H9 (cell line): ENCODE data around the gene AGBL4. TPM values are rescaled to one million over a fixed set of nuclear protein-coding genes. Genes with fewer than 3 reads are reported as not detected.

Experiments
- DNase-seq: peaks from one replicate; pipeline ENCODE4 v3.0.0-alpha.2; 2017
- H2AFZ ChIP-seq: one replicate; pipeline ENCODE4 v1.6.1; 2013; ENCODE audit warnings: mild to moderate bottlenecking, low read length, control low read depth, moderate library complexity
- H2AK5ac ChIP-seq: 2 replicates; pipeline ENCODE4 v1.6.1; 2013; ENCODE audit warnings: low read length, control low read depth, mixed read lengths; ENCODE audit not compliant: insufficient read length
- H2BK120ac ChIP-seq: one replicate; pipeline ENCODE4 v1.6.1; 2013; ENCODE audit warnings: low read depth, mild to moderate bottlenecking, low read length, control low read depth, inconsistent platforms; ENCODE audit not compliant: poor library complexity, severe bottlenecking
- H2BK12ac ChIP-seq: 2 replicates; pipeline ENCODE4 v1.6.1; 2013; ENCODE audit warnings: low read length, control low read depth, mixed read lengths, low read depth; ENCODE audit not compliant: insufficient read length
- H2BK15ac ChIP-seq: 2 replicates; pipeline ENCODE4 v1.6.1; 2013; ENCODE audit warnings: low read depth, low read length, control low read depth
- H2BK20ac ChIP-seq: one replicate; pipeline ENCODE4 v1.6.1; 2013; ENCODE audit warnings: low read depth, mild to moderate bottlenecking, low read length, control low read depth, inconsistent platforms; ENCODE audit not compliant: poor library complexity, severe bottlenecking
- H2BK5ac ChIP-seq: 2 replicates; pipeline ENCODE4 v1.6.1; 2013; ENCODE audit warnings: low read length, control low read depth, mixed read lengths; ENCODE audit not compliant: insufficient read length
- H3K14ac ChIP-seq: 2 replicates; pipeline ENCODE4 v1.6.1; 2013; ENCODE audit warnings: low read length, control low read depth; ENCODE audit not compliant: insufficient read depth
- H3K18ac ChIP-seq: 2 replicates; pipeline ENCODE4 v1.6.1; 2013; ENCODE audit warnings: low read depth, mild to moderate bottlenecking, mixed read lengths, low read length, control low read depth; ENCODE audit not compliant: insufficient read length
- H3K23ac ChIP-seq: 2 replicates; pipeline ENCODE4 v1.6.1; 2013; ENCODE audit warnings: low read length, control low read depth, mixed read lengths, low read depth; ENCODE audit not compliant: insufficient read length
- H3K23me2 ChIP-seq: 2 replicates; pipeline ENCODE4 v1.6.1; 2013; ENCODE audit warnings: low read depth, mild to moderate bottlenecking, mixed read lengths, low read length, control low read depth; ENCODE audit not compliant: insufficient read length, poor library complexity, severe bottlenecking
- H3K27ac ChIP-seq: 2 replicates; pipeline ENCODE4 v1.5.1; 2013; ENCODE audit warnings: low read length, control low read depth, mixed read lengths, low read depth; ENCODE audit not compliant: insufficient read length
- H3K27me3 ChIP-seq: 2 replicates; pipeline ENCODE4 v1.6.1; 2013; ENCODE audit warnings: low read length, control low read depth, inconsistent platforms; ENCODE audit not compliant: insufficient read depth
- H3K4ac ChIP-seq: 2 replicates; pipeline ENCODE4 v1.6.1; 2013; ENCODE audit warnings: low read depth, mild to moderate bottlenecking, control low read depth, inconsistent platforms, low read length, moderate library complexity
- H3K4me1 ChIP-seq: 2 replicates; pipeline ENCODE4 v1.6.1; 2013; ENCODE audit warnings: low read length, control low read depth, inconsistent platforms; ENCODE audit not compliant: insufficient read depth
- H3K4me2 ChIP-seq: 2 replicates; pipeline ENCODE4 v1.6.1; 2013; ENCODE audit warnings: low read length, control low read depth, mixed read lengths; ENCODE audit not compliant: insufficient read length, insufficient read depth
- H3K56ac ChIP-seq: 2 replicates; pipeline ENCODE4 v1.6.1; 2013; ENCODE audit warnings: low read depth, mild to moderate bottlenecking, mixed read lengths, low read length, control low read depth; ENCODE audit not compliant: insufficient read length
- H3K79me1 ChIP-seq: 2 replicates; pipeline ENCODE4 v1.6.1; 2013; ENCODE audit warnings: low read depth, mild to moderate bottlenecking, moderate library complexity, low read length, control low read depth, inconsistent platforms; ENCODE audit not compliant: insufficient read depth, poor library complexity, severe bottlenecking
- H3K79me2 ChIP-seq: 2 replicates; pipeline ENCODE4 v1.6.1; 2013; ENCODE audit warnings: low read length, control low read depth, inconsistent platforms; ENCODE audit not compliant: insufficient read depth
- H3K9ac ChIP-seq: 2 replicates; pipeline ENCODE4 v1.6.1; 2013; ENCODE audit warnings: low read length, control low read depth, mixed read lengths; ENCODE audit not compliant: insufficient read length; ENCODE audit errors: extremely low read depth
- H3K9me3 ChIP-seq: one replicate; pipeline ENCODE4 v1.6.1; 2013; ENCODE audit warnings: low read depth, low read length, inconsistent platforms; ENCODE audit not compliant: control insufficient read depth
- H3T11ph ChIP-seq: one replicate; pipeline ENCODE4 v1.6.1; 2013; ENCODE audit warnings: mild to moderate bottlenecking, low read length, control low read depth, inconsistent platforms
- H4K20me1 ChIP-seq: one replicate; pipeline ENCODE4 v1.6.1; 2013; ENCODE audit not compliant: control insufficient read depth, insufficient read length, insufficient read depth
- H4K5ac ChIP-seq: 2 replicates; pipeline ENCODE4 v1.6.1; 2013; ENCODE audit warnings: low read depth, mild to moderate bottlenecking, mixed read lengths, low read length, control low read depth; ENCODE audit not compliant: insufficient read length
- H4K8ac ChIP-seq: replicated peaks from 2 replicates; pipeline ENCODE4 v1.6.1; 2013; ENCODE audit warnings: low read length, control low read depth, mixed read lengths, low read depth; ENCODE audit not compliant: insufficient read length
- H4K91ac ChIP-seq: 2 replicates; pipeline ENCODE4 v1.6.1; 2013; ENCODE audit warnings: low read depth, mild to moderate bottlenecking, moderate library complexity, mixed read lengths, low read length, control low read depth; ENCODE audit not compliant: insufficient read length
- H3K27ac Mint-ChIP-seq, 3 experiments: 2 replicates in 2 of 3; 3 replicates in 1 of 3; pipeline ENCODE4 v1.8.0; 2020 to 2021; ENCODE audit warnings: mixed read lengths in 3 of 3, mild to moderate bottlenecking in 1 of 3, moderate library complexity in 1 of 3
- H3K27me3 Mint-ChIP-seq: 2 replicates; pipeline ENCODE4 v1.8.0; 2021; ENCODE audit warnings: low read depth, mild to moderate bottlenecking, moderate library complexity, mixed read lengths
- H3K36me3 Mint-ChIP-seq, 3 experiments: 2 replicates in 2 of 3; 3 replicates in 1 of 3; pipeline ENCODE4 v1.8.0; 2020 to 2021; ENCODE audit warnings: low read depth in 3 of 3, mixed read lengths in 3 of 3; ENCODE audit not compliant: insufficient read depth in 1 of 3
- H3K4me1 Mint-ChIP-seq, 2 experiments: 2 replicates each; pipeline ENCODE4 v1.8.0; 2020; ENCODE audit warnings: mixed read lengths in 2 of 2
- H3K4me3 Mint-ChIP-seq, 2 experiments: 2 replicates in 1 of 2; 3 replicates in 1 of 2; pipeline ENCODE4 v1.8.0; 2020 to 2021; ENCODE audit warnings: mild to moderate bottlenecking in 2 of 2, mixed read lengths in 2 of 2, moderate library complexity in 1 of 2
- H3K9me3 Mint-ChIP-seq, 2 experiments: 2 replicates in 1 of 2; 3 replicates in 1 of 2; pipeline ENCODE4 v1.8.0; 2020; ENCODE audit warnings: mild to moderate bottlenecking in 2 of 2, mixed read lengths in 2 of 2, moderate library complexity in 1 of 2
- WGBS: extraction: QIAGEN DNeasy Blood & Tissue Kit; methylation state at CpG from one replicate; pipeline ENCODE4 v1.1.7; 2013; ENCODE audit warnings: missing lambda C conversion rate, low lambda C conversion rate, mixed read lengths; ENCODE audit not compliant: insufficient read length; ENCODE audit errors: extremely low coverage; 5-methylcytosine and 5-hydroxymethylcytosine counted together
- total RNA-seq: library from RNA; stranded (reverse); gene quantifications from 2 replicates; pipeline ENCODE4 v1.2.1, GENCODE V29; 2021
- TF ChIP-seq, protein P1 (sequence below): fragments of 200-600 bp; sonication (generic); conservative IDR thresholded peaks from 3 replicates; pipeline ENCODE4 v1.8.0; 2021; ENCODE audit warnings: antibody characterized with exemption, mild to moderate bottlenecking

AGBL4 gene
- total RNA-seq, 1 experiment from 2014 or later, result not detected

DNA sequence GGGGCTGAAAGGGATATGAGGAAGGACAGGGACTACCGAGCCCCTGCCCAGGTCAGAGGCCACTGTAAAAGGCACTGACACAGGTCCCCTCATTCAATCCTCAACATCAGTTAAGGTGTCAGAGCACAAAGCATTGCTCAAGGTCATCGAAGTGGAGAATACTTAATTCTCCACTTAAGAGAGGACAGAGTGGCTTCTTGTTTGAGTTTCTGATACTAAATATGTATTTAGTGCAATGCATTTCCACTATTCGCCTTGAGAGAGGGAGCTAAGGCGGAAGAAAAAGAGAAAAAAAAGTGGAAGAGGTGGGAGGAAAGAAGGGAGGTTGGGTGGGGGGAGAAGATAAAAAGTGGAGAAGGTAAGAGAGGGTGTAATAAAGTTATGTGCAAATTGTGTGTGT lies 1451.6 kb downstream of the AGBL4 start:
- H2BK20ac ChIP-seq, result no peak overlapping the region
- peak overlapping the region in 1 of 3 experiments; percentile 42; a peak in 1 of 7 replicates for H3K27ac Mint-ChIP-seq

More for the DNA sequence above, 1451.6 kb downstream of the AGBL4 start:
- H3K4me2 ChIP-seq, result no peak overlapping the region
- Mint-ChIP-seq H3K27me3 (peaks cover 3% of the 10 kb centered on the region; the same call in 1 of the 2 replicates), H3K4me3 (no peak overlapping the region), H3K36me3 (no peaks in the 10 kb centered on the region), H3K9me3 (no peaks in the 10 kb centered on the region; a peak in 1 of 5 replicates), H3K4me1 (peaks cover 5 to 7% of the 10 kb centered on the region in 2 experiments)
- H3K27me3 ChIP-seq, result no peaks in the 10 kb centered on the region
- no peak for DNase-seq
- H3K79me2 ChIP-seq, result no peaks in the 10 kb centered on the region
- H3T11ph ChIP-seq, result no peak overlapping the region
- TF ChIP-seq, protein P1, sequence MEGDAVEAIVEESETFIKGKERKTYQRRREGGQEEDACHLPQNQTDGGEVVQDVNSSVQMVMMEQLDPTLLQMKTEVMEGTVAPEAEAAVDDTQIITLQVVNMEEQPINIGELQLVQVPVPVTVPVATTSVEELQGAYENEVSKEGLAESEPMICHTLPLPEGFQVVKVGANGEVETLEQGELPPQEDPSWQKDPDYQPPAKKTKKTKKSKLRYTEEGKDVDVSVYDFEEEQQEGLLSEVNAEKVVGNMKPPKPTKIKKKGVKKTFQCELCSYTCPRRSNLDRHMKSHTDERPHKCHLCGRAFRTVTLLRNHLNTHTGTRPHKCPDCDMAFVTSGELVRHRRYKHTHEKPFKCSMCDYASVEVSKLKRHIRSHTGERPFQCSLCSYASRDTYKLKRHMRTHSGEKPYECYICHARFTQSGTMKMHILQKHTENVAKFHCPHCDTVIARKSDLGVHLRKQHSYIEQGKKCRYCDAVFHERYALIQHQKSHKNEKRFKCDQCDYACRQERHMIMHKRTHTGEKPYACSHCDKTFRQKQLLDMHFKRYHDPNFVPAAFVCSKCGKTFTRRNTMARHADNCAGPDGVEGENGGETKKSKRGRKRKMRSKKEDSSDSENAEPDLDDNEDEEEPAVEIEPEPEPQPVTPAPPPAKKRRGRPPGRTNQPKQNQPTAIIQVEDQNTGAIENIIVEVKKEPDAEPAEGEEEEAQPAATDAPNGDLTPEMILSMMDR, result no peak
- H3K4me1 ChIP-seq, result no peaks in the 10 kb centered on the region
- no peaks in the 10 kb centered on the region for H3K23me2 ChIP-seq
- H4K20me1 ChIP-seq, result no peaks in the 10 kb centered on the region
- no peak overlapping the region for H3K18ac ChIP-seq
- no peak overlapping the region for H2BK120ac ChIP-seq
- H3K9me3 ChIP-seq, result no peaks in the 10 kb centered on the region
- 100% methylated on average over 1 of the region's 4 CpGs for WGBS
- H2BK5ac ChIP-seq, result no peak overlapping the region
- H4K8ac ChIP-seq, result no peak overlapping the region
- no peak overlapping the region for H2AK5ac ChIP-seq
- H3K79me1 ChIP-seq, result no peaks in the 10 kb centered on the region
- no peak overlapping the region for H2BK15ac ChIP-seq
- H3K56ac ChIP-seq, result no peak overlapping the region
- H3K27ac ChIP-seq, result no peak overlapping the region
- no peak overlapping the region for H4K91ac ChIP-seq
- no peak overlapping the region for H2AFZ ChIP-seq
- H2BK12ac ChIP-seq, result no peak overlapping the region
- H4K5ac ChIP-seq, result no peak overlapping the region
- no peak overlapping the region for H3K23ac ChIP-seq
- no peak overlapping the region for H3K9ac ChIP-seq
- no peak overlapping the region for H3K4ac ChIP-seq
- no peak overlapping the region for H3K14ac ChIP-seq
